Measurements from ENCODE around the gene PCDH9. TPM values are rescaled to one million over a fixed set of nuclear protein-coding genes. Genes with fewer than 3 reads are reported as not detected.

The PCDH9 gene
- total RNA-seq, 1 experiment from 2014 or later, result 4.2 TPM

DNA sequence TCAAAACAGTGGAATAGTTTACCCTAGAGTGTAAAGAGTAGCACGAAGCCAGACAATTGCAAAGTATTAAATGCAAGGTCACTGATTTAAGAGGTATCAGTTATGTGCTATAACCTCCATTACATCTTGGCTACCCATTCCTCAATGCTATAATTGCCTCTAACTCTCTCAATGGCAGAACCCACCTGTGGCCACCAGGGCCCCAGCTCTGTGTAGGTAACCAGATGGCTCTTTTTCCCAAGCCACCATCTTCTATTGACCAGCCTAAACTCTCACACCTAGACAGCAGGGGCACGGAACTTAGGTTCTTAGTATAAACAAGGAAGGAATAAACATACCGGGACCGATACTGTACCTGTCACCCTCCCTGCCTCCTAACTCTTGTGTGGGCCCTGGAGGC, 277.6 kb downstream of the PCDH9 start:
- DNase-seq (ENCODE audit: low read depth, low spot score) (no peak), ATAC-seq (no peak)
- in situ Hi-C loops (cut with HindIII; ENCODE audit: low pct_unique_long_range_greater_than_20kb, low sequenced_read_pairs) (no loop called here), intact Hi-C loops (cut with micrococcal nuclease; ENCODE audit: unreplicated experiment) (no loop called here)
- ChIA-PET CTCF (no interaction called here), POLR2A (no interaction called here)
- H3K27me3 ChIP-seq (ENCODE audit: control insufficient read depth, insufficient read depth, low read length), result no peaks in the 10 kb centered on the region
- H3K4me1 ChIP-seq (ENCODE audit: control insufficient read depth, insufficient read depth, low read length), result no peaks in the 10 kb centered on the region
- BruUV-seq (replicated peaks), result no TSS peak
- no peaks in the 10 kb centered on the region for H3K36me3 ChIP-seq (ENCODE audit: control insufficient read depth, insufficient read depth, low read length)
- TF ChIP-seq, protein P1, sequence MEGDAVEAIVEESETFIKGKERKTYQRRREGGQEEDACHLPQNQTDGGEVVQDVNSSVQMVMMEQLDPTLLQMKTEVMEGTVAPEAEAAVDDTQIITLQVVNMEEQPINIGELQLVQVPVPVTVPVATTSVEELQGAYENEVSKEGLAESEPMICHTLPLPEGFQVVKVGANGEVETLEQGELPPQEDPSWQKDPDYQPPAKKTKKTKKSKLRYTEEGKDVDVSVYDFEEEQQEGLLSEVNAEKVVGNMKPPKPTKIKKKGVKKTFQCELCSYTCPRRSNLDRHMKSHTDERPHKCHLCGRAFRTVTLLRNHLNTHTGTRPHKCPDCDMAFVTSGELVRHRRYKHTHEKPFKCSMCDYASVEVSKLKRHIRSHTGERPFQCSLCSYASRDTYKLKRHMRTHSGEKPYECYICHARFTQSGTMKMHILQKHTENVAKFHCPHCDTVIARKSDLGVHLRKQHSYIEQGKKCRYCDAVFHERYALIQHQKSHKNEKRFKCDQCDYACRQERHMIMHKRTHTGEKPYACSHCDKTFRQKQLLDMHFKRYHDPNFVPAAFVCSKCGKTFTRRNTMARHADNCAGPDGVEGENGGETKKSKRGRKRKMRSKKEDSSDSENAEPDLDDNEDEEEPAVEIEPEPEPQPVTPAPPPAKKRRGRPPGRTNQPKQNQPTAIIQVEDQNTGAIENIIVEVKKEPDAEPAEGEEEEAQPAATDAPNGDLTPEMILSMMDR (IDR thresholded peaks at IDR 0.05), result no peak
- TF ChIP-seq TCF7L2 (IDR thresholded peaks at IDR 0.05; ENCODE audit: low read depth, low read length), result no peak
- no peak for TF ChIP-seq SIN3A (IDR thresholded peaks at IDR 0.05; ENCODE audit: borderline replicate concordance, insufficient read depth, low read depth, low read length)
- TF ChIP-seq REST (IDR thresholded peaks at IDR 0.05; ENCODE audit: insufficient read depth in 1 of 2, low read depth in 2 of 2, low read length in 1 of 2), result no peak
- no peak for TF ChIP-seq POLR2AphosphoS5 (IDR thresholded peaks at IDR 0.05; ENCODE audit: low read depth, low read length)
- no peak overlapping the region for H3K4me3 ChIP-seq (ENCODE audit: low read depth in 2 of 2, low read length in 2 of 2)
- H3K9me3 ChIP-seq (ENCODE audit: control insufficient read depth, insufficient read depth, low read depth, low read length), result no peaks in the 10 kb centered on the region
- H3K27ac ChIP-seq (ENCODE audit: low read length), result no peak overlapping the region

DNA sequence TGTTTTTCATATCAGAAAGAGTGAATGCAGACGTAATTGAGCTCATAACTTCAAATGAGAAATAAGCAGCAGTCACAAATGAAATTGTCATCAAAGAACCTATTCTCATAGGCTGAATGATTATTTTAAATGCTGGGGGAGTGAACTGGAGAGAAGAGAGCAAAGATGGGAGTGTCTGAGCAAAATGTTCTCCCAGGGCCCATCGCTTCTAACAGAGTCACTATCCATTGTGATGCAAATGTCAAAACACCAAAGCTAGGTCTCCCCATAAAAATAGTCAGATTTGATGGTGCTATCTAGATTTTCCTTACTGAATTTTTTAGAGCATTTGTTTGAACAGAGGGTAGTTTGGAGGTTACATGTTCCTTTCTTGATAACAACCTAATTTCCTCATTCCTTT, 278.7 kb downstream of the PCDH9 start:
- Histone ChIP-seq H3K9me3 (ENCODE audit: control insufficient read depth, insufficient read depth, low read depth, low read length) (no peaks in the 10 kb centered on the region), H3K4me3 (ENCODE audit: low read depth in 2 of 2, low read length in 2 of 2) (no peak overlapping the region), H3K4me1 (ENCODE audit: control insufficient read depth, insufficient read depth, low read length) (no peaks in the 10 kb centered on the region), H3K27me3 (ENCODE audit: control insufficient read depth, insufficient read depth, low read length) (no peaks in the 10 kb centered on the region), H3K27ac (ENCODE audit: low read length) (no peak overlapping the region), H3K36me3 (ENCODE audit: control insufficient read depth, insufficient read depth, low read length) (no peaks in the 10 kb centered on the region)
- no peak for ATAC-seq
- no peak for DNase-seq (ENCODE audit: low read depth, low spot score)
- in situ Hi-C loops (cut with HindIII; ENCODE audit: low pct_unique_long_range_greater_than_20kb, low sequenced_read_pairs) (no loop called here), intact Hi-C loops (cut with micrococcal nuclease; ENCODE audit: unreplicated experiment) (no loop called here)
- ChIA-PET CTCF (no interaction called here), POLR2A (no interaction called here)
- TF ChIP-seq, protein P1 (IDR thresholded peaks at IDR 0.05), result no peak
- TF ChIP-seq POLR2AphosphoS5 (IDR thresholded peaks at IDR 0.05; ENCODE audit: low read depth, low read length) (no peak), SIN3A (IDR thresholded peaks at IDR 0.05; ENCODE audit: borderline replicate concordance, insufficient read depth, low read depth, low read length) (no peak), TCF7L2 (IDR thresholded peaks at IDR 0.05; ENCODE audit: low read depth, low read length) (no peak), REST (IDR thresholded peaks at IDR 0.05; ENCODE audit: insufficient read depth in 1 of 2, low read depth in 2 of 2, low read length in 1 of 2) (no peak)
- no TSS peak for BruUV-seq (replicated peaks)
